SK-N-SH (cell line): ENCODE data around the gene PARD3B. TPM values are rescaled to one million over a fixed set of nuclear protein-coding genes. Genes with fewer than 3 reads are reported as not detected.

Experiments used
- CTCF ChIA-PET: fragments of 300-600, 350-600 bp; formaldehyde crosslinking; extraction: SDS; loops from one replicate; lab custom pipeline; 2021; lab: Yijun Ruan, JAX
- POLR2A ChIA-PET: fragments of 350-600 bp; sonication (Branson Sonifier 250); formaldehyde crosslinking; extraction: SDS; loops from one replicate; lab custom pipeline; 2020; ENCODE audit warnings: antibody characterized with exemption, inconsistent platforms; lab: Yijun Ruan, JAX
- DNase-seq: peaks from one replicate; pipeline ENCODE4 v3.0.0; 2012
- H2AFZ ChIP-seq: fragments of 200-600 bp; sonication (generic); 2 replicates; pipeline ENCODE4 v1.8.1; 2016; ENCODE audit warnings: antibody characterized with exemption, mild to moderate bottlenecking, low read depth
- H3F3A ChIP-seq: fragments of 200-600 bp; sonication (generic); replicated peaks from 2 replicates; pipeline ENCODE3; 2016; ENCODE audit warnings: antibody characterized with exemption, mild to moderate bottlenecking; ENCODE audit not compliant: insufficient read depth
- H3K27ac ChIP-seq, 2 experiments: fragments of 200-500 bp in 1 of 2; fragments of 200-600 bp in 1 of 2; sonication (Bioruptor generic) in 1 of 2; sonication (generic), shearing (Covaris generic) in 1 of 2; 2 replicates each; pipeline versions ENCODE4 v1.5.1 to v1.6.1; 2014 to 2016; ENCODE audit warnings: low read depth in 2 of 2, inconsistent platforms in 1 of 2, low read length in 1 of 2, mild to moderate bottlenecking in 1 of 2, mixed read lengths in 1 of 2
- H3K27me3 ChIP-seq: fragments of 200-600 bp; sonication (generic), shearing (Covaris generic); 2 replicates; pipeline ENCODE4 v1.6.1; 2016; ENCODE audit warnings: mixed run types; ENCODE audit not compliant: insufficient read depth
- H3K36me3 ChIP-seq, 2 experiments: fragments of 200-500 bp in 1 of 2; fragments of 200-600 bp in 1 of 2; sonication (Bioruptor generic) in 1 of 2; sonication (generic) in 1 of 2; replicated peaks in 1 of 2; 2 replicates each; pipeline versions ENCODE3 to v1.5.1; 2014 to 2016; ENCODE audit warnings: low read length in 1 of 2, mild to moderate bottlenecking in 1 of 2; ENCODE audit not compliant: insufficient read depth in 2 of 2, control insufficient read depth in 1 of 2
- H3K4me1 ChIP-seq, 2 experiments: fragments of 200-500 bp in 1 of 2; fragments of 200-600 bp in 1 of 2; sonication (Bioruptor generic) in 1 of 2; sonication (generic), shearing (Covaris generic) in 1 of 2; 2 replicates each; pipeline versions ENCODE4 v1.5.1 to v1.6.1; 2014 to 2016; ENCODE audit warnings: low read depth in 1 of 2, low read length in 1 of 2, mixed run types in 1 of 2; ENCODE audit not compliant: insufficient read depth in 2 of 2, control insufficient read depth in 1 of 2
- H3K4me2 ChIP-seq: fragments of 200-600 bp; sonication (generic), shearing (Covaris generic); 2 replicates; pipeline ENCODE4 v1.6.1; 2017; ENCODE audit warnings: mixed run types
- H3K4me3 ChIP-seq, 2 experiments: fragments of 200-500 bp in 1 of 2; fragments of 200-600 bp in 1 of 2; sonication (Bioruptor generic) in 1 of 2; sonication (generic), shearing (Covaris generic) in 1 of 2; 2 replicates each; pipeline versions ENCODE4 v1.5.1 to v1.8.1; 2014 to 2016; ENCODE audit warnings: low read depth in 2 of 2, inconsistent platforms in 1 of 2, low read length in 1 of 2, mild to moderate bottlenecking in 1 of 2, mixed read lengths in 1 of 2, moderate library complexity in 1 of 2
- H3K79me2 ChIP-seq: fragments of 200-600 bp; sonication (generic); 2 replicates; pipeline ENCODE4 v1.8.1; 2017; ENCODE audit warnings: mild to moderate bottlenecking; ENCODE audit not compliant: insufficient read depth
- H3K9ac ChIP-seq: fragments of 200-600 bp; sonication (generic); 2 replicates; pipeline ENCODE4 v1.6.1; 2017; ENCODE audit warnings: mixed run types
- H3K9me2 ChIP-seq: fragments of 200-600 bp; sonication (generic); 2 replicates; pipeline ENCODE4 v1.6.1; 2017; ENCODE audit warnings: mixed run types
- H3K9me3 ChIP-seq: fragments of 200-600 bp; sonication (generic); 2 replicates; pipeline ENCODE4 v1.6.1; 2017; ENCODE audit warnings: mixed run types, mild to moderate bottlenecking, moderate library complexity
- H4K20me1 ChIP-seq: fragments of 200-600 bp; sonication (generic); 2 replicates; pipeline ENCODE4 v1.6.1; 2017; ENCODE audit warnings: mild to moderate bottlenecking, mixed run types; ENCODE audit not compliant: insufficient read depth
- EP300 ChIP-seq, 2 experiments: IDR thresholded peaks; 2 replicates each; pipeline versions ENCODE4 v1.4.0 to v1.6.1; 2012; ENCODE audit warnings: borderline replicate concordance in 1 of 2, low read depth in 1 of 2, low read length in 1 of 2
- FOSL2 ChIP-seq: IDR thresholded peaks from 2 replicates; pipeline ENCODE4 v1.4.0; 2012; ENCODE audit warnings: low read depth, mild to moderate bottlenecking, moderate library complexity, borderline replicate concordance
- GABPA ChIP-seq: IDR thresholded peaks from 2 replicates; pipeline ENCODE4 v1.4.0; 2012; ENCODE audit warnings: low read depth, mild to moderate bottlenecking
- NRF1 ChIP-seq: IDR thresholded peaks from 2 replicates; pipeline ENCODE4 v1.6.1; 2012; ENCODE audit warnings: low read depth, mild to moderate bottlenecking, low read length
- POLR2AphosphoS5 ChIP-seq: IDR thresholded peaks from 2 replicates; pipeline ENCODE4 v1.6.1; 2012; ENCODE audit warnings: low read depth, low read length
- SMC3 ChIP-seq: IDR thresholded peaks from 2 replicates; pipeline ENCODE4 v1.6.1; 2012; ENCODE audit warnings: low read depth, low read length, improper control_type of control experiment
- TAF1 ChIP-seq: IDR thresholded peaks from 2 replicates; pipeline ENCODE4 v1.6.1; 2012; ENCODE audit warnings: low read depth, mild to moderate bottlenecking, low read length, moderate library complexity, borderline replicate concordance
- TCF12 ChIP-seq: IDR thresholded peaks from 2 replicates; pipeline ENCODE4 v1.4.0; 2012
- WGBS: methylation state at CpG from one replicate; pipeline ENCODE4 v1.1.6; 2017; ENCODE audit warnings: low lambda C conversion rate; 5-methylcytosine and 5-hydroxymethylcytosine counted together
- polyA plus RNA-seq, 3 experiments: library from polyadenylated mRNA; depleted of rRNA; stranded (reverse); fragments of >200 nt; gene quantifications; 2 replicates each; pipeline ENCODE4 v1.2.3, GENCODE V29; 2012
- TF ChIP-seq, protein P1 (sequence below): fragments of 200-600 bp; sonication (generic); IDR thresholded peaks from 2 replicates; pipeline ENCODE4 v1.6.1; 2017; ENCODE audit warnings: antibody characterized with exemption, mild to moderate bottlenecking, moderate library complexity
- TF ChIP-seq, protein P2 (sequence below): IDR thresholded peaks from 2 replicates; pipeline ENCODE4 v1.4.0; 2012; ENCODE audit warnings: low read depth
- TF ChIP-seq, protein P3 (sequence below): IDR thresholded peaks from 2 replicates; pipeline ENCODE4; 2012
- TF ChIP-seq, protein P4 (sequence below): IDR thresholded peaks from 2 replicates; pipeline ENCODE4 v1.4.0; 2012; ENCODE audit warnings: low read depth, borderline replicate concordance

Gene PARD3B
- polyA plus RNA-seq, 1 of the 3 experiments (the other 2 are of a cell fraction), result 0.87 TPM

DNA sequence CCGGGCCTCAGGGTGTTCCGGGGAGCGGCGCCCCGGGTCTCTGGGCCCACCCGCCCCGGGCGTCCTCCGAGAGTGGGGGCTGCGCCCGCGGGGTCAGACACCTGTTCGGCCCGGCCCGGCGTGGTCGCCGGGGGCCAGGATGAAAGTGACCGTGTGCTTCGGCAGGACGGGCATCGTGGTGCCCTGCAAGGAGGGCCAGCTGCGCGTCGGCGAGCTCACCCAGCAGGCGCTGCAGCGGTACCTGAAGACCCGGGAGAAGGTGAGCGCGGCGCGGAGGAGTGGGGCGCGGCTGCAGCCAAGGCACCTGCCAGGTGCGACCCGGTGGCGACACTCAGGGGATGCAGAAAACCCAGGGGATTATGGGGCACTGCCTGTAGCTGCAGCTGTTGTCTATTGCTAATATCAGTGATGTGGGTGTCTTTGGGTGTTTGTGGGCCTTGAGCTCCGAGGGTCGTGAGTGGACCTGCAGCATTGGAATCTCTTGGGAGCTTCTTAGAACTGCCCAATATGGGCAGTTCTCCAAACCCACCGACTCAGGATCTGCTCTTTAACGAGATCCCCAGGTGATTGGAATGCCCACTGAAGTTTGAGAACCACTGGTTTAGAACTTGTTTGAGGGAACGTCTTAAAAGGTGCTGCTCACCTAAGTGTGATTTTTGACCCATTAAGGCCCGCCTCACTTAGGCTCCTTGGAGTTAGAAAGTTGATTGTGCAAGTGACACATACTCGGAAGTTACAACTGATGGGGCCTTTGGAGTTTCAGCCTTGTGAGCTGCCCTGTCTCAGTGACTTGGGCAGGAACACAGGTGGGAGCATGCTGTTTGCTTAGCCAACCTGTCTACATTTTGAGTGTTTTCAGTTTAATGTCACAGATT is 823 bp downstream of the PARD3B start:
- Histone ChIP-seq H4K20me1 (no peaks in the 10 kb centered on the region), H3K9me3 (no peaks in the 10 kb centered on the region), H3K4me2 (peak overlapping the region; percentile 96), H3K4me3 (peak overlapping the region; percentile 78 to 79), H3K27ac (no peak overlapping the region), H3F3A (peaks cover 4% of the 10 kb centered on the region), H3K27me3 (no peaks in the 10 kb centered on the region), H3K36me3 (no peaks in the 10 kb centered on the region), H2AFZ (peak overlapping the region; percentile 84), H3K79me2 (no peaks in the 10 kb centered on the region), H3K9me2 (no peaks in the 10 kb centered on the region), H3K4me1 (peaks cover 0 to 13% of the 10 kb centered on the region in 2 experiments; a peak in 1 of 4 replicates), H3K9ac (peak overlapping the region; percentile 69; the same call in 1 of the 2 replicates)
- TF ChIP-seq, protein P1, sequence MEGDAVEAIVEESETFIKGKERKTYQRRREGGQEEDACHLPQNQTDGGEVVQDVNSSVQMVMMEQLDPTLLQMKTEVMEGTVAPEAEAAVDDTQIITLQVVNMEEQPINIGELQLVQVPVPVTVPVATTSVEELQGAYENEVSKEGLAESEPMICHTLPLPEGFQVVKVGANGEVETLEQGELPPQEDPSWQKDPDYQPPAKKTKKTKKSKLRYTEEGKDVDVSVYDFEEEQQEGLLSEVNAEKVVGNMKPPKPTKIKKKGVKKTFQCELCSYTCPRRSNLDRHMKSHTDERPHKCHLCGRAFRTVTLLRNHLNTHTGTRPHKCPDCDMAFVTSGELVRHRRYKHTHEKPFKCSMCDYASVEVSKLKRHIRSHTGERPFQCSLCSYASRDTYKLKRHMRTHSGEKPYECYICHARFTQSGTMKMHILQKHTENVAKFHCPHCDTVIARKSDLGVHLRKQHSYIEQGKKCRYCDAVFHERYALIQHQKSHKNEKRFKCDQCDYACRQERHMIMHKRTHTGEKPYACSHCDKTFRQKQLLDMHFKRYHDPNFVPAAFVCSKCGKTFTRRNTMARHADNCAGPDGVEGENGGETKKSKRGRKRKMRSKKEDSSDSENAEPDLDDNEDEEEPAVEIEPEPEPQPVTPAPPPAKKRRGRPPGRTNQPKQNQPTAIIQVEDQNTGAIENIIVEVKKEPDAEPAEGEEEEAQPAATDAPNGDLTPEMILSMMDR, result no peak
- TF ChIP-seq, protein P2, sequence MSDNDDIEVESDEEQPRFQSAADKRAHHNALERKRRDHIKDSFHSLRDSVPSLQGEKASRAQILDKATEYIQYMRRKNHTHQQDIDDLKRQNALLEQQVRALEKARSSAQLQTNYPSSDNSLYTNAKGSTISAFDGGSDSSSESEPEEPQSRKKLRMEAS, result no peak
- no peak for TF ChIP-seq EP300 (IDR thresholded peaks at IDR 0.05; ENCODE audit: borderline replicate concordance in 1 of 2, low read depth in 1 of 2, low read length in 1 of 2)
- TF ChIP-seq SMC3, result no peak
- TF ChIP-seq NRF1, result no peak
- no peak for TF ChIP-seq POLR2AphosphoS5
- TF ChIP-seq GABPA, result no peak
- no peak for TF ChIP-seq TAF1
- TF ChIP-seq FOSL2, result no peak
- ChIA-PET POLR2A (no interaction called here), CTCF (interaction anchor here (0.6 to 0.9 kb wide), 2 partner anchors 9 to 108 kb away, joined by 3 read pairs; no protein-coding TSS in a partner anchor)
- no peak for DNase-seq
- WGBS, result 34% methylated on average over 15 of the region's 45 CpGs

DNA sequence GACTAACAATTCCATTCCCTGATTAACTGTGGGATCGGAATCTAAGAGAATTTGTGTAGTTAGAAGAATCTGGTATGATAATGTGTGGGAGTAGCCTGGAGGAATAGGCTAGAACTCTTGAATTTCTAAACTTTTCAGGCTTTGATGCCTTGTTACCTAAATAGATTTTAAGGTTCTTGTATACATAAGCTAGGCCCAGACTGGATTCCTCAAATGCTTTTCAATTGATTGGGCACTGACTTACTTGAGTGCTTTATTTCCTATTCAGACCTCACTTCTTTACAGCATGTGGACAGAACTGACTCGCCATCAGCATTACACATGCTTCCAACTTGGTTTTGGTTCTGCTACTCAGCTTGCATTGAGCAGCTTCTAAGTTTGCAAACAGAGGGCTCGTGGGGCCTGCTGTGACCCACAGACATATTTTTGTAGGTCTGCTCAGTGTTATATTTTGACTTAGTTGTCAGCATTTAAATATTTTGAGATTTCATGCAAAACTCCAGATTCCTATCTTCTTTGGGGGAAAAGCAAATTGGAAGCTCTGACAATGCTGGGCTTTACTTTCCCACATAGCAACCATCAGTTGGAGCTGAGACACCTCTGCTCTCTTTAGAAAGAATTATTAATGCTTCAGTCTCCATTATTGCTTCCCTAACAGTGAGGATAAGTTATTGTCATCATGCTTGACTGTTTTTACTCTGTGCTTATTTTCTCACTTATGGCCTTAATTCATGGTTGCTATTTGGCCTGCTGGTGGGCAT is 5.7 kb downstream of the PARD3B start:
- no peak overlapping the region for H3K4me3 ChIP-seq
- no peaks in the 10 kb centered on the region for H3K27me3 ChIP-seq
- H2AFZ ChIP-seq, result no peak overlapping the region
- DNase-seq, result no peak
- WGBS, result 54% methylated on average over 3 of the region's 3 CpGs
- H3K36me3 ChIP-seq, result no peaks in the 10 kb centered on the region
- H3K9me2 ChIP-seq, result no peaks in the 10 kb centered on the region
- H3K9me3 ChIP-seq, result no peaks in the 10 kb centered on the region
- TF ChIP-seq, protein P3, sequence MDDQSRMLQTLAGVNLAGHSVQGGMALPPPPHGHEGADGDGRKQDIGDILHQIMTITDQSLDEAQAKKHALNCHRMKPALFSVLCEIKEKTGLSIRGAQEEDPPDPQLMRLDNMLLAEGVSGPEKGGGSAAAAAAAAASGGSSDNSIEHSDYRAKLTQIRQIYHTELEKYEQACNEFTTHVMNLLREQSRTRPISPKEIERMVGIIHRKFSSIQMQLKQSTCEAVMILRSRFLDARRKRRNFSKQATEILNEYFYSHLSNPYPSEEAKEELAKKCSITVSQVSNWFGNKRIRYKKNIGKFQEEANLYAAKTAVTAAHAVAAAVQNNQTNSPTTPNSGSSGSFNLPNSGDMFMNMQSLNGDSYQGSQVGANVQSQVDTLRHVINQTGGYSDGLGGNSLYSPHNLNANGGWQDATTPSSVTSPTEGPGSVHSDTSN, result 0 out of 2 replicates have a peak, but pooled peaks have one; percentile 24
- TF ChIP-seq FOSL2 (peak; percentile 14; the same call in 1 of the 2 replicates), TCF12 (peak; percentile 63)
- TF ChIP-seq, protein P2, result peak; percentile 47; the same call in 1 of the 2 replicates
- TF ChIP-seq, protein P4, sequence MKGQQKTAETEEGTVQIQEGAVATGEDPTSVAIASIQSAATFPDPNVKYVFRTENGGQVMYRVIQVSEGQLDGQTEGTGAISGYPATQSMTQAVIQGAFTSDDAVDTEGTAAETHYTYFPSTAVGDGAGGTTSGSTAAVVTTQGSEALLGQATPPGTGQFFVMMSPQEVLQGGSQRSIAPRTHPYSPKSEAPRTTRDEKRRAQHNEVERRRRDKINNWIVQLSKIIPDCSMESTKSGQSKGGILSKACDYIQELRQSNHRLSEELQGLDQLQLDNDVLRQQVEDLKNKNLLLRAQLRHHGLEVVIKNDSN, result no peak
- H3K4me2 ChIP-seq, result no peak overlapping the region
- peaks cover 0 to 10% of the 10 kb centered on the region in 2 experiments; a peak in 1 of 4 replicates for H3K4me1 ChIP-seq
- no peaks in the 10 kb centered on the region for H3K79me2 ChIP-seq
- CTCF ChIA-PET, result no interaction called here
- H3K9ac ChIP-seq, result no peak overlapping the region
- POLR2A ChIA-PET, result no interaction called here
- H3F3A ChIP-seq, result peaks cover 4% of the 10 kb centered on the region
- H4K20me1 ChIP-seq, result no peaks in the 10 kb centered on the region
- peak overlapping the region; percentile 15 to 60; a peak in 2 of 4 replicates for H3K27ac ChIP-seq
